ENCODE results near the gene FAM221B. TPM values are rescaled to one million over a fixed set of nuclear protein-coding genes. Genes with fewer than 3 reads are reported as not detected.

FAM221B gene
- total RNA-seq, 1 experiment from 2014 or later: not detected

GRCh38 chr9:35841645-35841900, 13.0 kb upstream of the FAM221B start:
- H3K27ac ChIP-seq (ENCODE audit: low read depth, low read length, poor library complexity, severe bottlenecking): no peak overlapping the region
- no peaks in the 10 kb centered on the region for H3K27me3 ChIP-seq (replicated peaks; ENCODE audit: insufficient read depth, low read depth, low read length, poor library complexity)
- no peak overlapping the region for H3K4me3 ChIP-seq (ENCODE audit: low read depth, low read length, poor library complexity, severe bottlenecking)
- no peak for TF ChIP-seq EZH2 (IDR thresholded peaks at IDR 0.05; ENCODE audit: borderline replicate concordance, low read depth, low read length, poor library complexity, severe bottlenecking)
- no peak for TF ChIP-seq CTCF (conservative IDR thresholded peaks at IDR 0.05; ENCODE audit: low read depth, low read length)
- no peaks in the 10 kb centered on the region for H3K4me1 ChIP-seq (ENCODE audit: insufficient read depth, low read length, poor library complexity, severe bottlenecking)
- no peak for DNase-seq (ENCODE audit: low spot score)
- no peaks in the 10 kb centered on the region for H3K36me3 ChIP-seq (ENCODE audit: insufficient read depth, low read length, poor library complexity, severe bottlenecking)
- intact Hi-C loops (cut with micrococcal nuclease; ENCODE audit: unreplicated experiment): no loop called here
- ChIA-PET POLR2A (ENCODE audit: low non-redundant PET) (no interaction called here), CTCF (no interaction called here)
- H3K9me3 ChIP-seq (ENCODE audit: low read depth, low read length, poor library complexity, severe bottlenecking): no peaks in the 10 kb centered on the region
- BruUV-seq (replicated peaks): no TSS peak

- intact Hi-C loops (cut with micrococcal nuclease; ENCODE audit: unreplicated experiment): no loop called here
- Histone ChIP-seq H3K36me3 (ENCODE audit: insufficient read depth, low read length, poor library complexity, severe bottlenecking) (no peaks in the 10 kb centered on the region), H3K9me3 (ENCODE audit: low read depth, low read length, poor library complexity, severe bottlenecking) (no peaks in the 10 kb centered on the region), H3K4me1 (ENCODE audit: insufficient read depth, low read length, poor library complexity, severe bottlenecking) (no peaks in the 10 kb centered on the region), H3K4me3 (ENCODE audit: low read depth, low read length, poor library complexity, severe bottlenecking) (no peak overlapping the region), H3K27ac (ENCODE audit: low read depth, low read length, poor library complexity, severe bottlenecking) (no peak overlapping the region), H3K27me3 (replicated peaks; ENCODE audit: insufficient read depth, low read depth, low read length, poor library complexity) (no peaks in the 10 kb centered on the region)
- TF ChIP-seq CTCF (conservative IDR thresholded peaks at IDR 0.05; ENCODE audit: low read depth, low read length) (no peak), EZH2 (IDR thresholded peaks at IDR 0.05; ENCODE audit: borderline replicate concordance, low read depth, low read length, poor library complexity, severe bottlenecking) (no peak)
- CTCF ChIA-PET: no interaction called here
- no peak for DNase-seq (ENCODE audit: low spot score)
- BruUV-seq (replicated peaks): no TSS peak
- POLR2A ChIA-PET (ENCODE audit: low non-redundant PET): no interaction called here
Observed at GRCh38 chr9:35840881-35841644, 12.5 kb upstream of the FAM221B start.

GRCh38 chr9:35839926-35840325, 11.4 kb upstream of the FAM221B start:
- H3K4me3 ChIP-seq (ENCODE audit: low read depth, low read length, poor library complexity, severe bottlenecking): no peak overlapping the region
- POLR2A ChIA-PET (ENCODE audit: low non-redundant PET): no interaction called here
- BruUV-seq (replicated peaks): no TSS peak
- no peak overlapping the region for H3K27ac ChIP-seq (ENCODE audit: low read depth, low read length, poor library complexity, severe bottlenecking)
- H3K27me3 ChIP-seq (replicated peaks; ENCODE audit: insufficient read depth, low read depth, low read length, poor library complexity): no peaks in the 10 kb centered on the region
- DNase-seq (ENCODE audit: low spot score): no peak
- intact Hi-C loops (cut with micrococcal nuclease; ENCODE audit: unreplicated experiment): no loop called here
- TF ChIP-seq CTCF (conservative IDR thresholded peaks at IDR 0.05; ENCODE audit: low read depth, low read length): no peak
- TF ChIP-seq EZH2 (IDR thresholded peaks at IDR 0.05; ENCODE audit: borderline replicate concordance, low read depth, low read length, poor library complexity, severe bottlenecking): no peak
- CTCF ChIA-PET: no interaction called here
- H3K36me3 ChIP-seq (ENCODE audit: insufficient read depth, low read length, poor library complexity, severe bottlenecking): no peaks in the 10 kb centered on the region
- no peaks in the 10 kb centered on the region for H3K9me3 ChIP-seq (ENCODE audit: low read depth, low read length, poor library complexity, severe bottlenecking)
- no peaks in the 10 kb centered on the region for H3K4me1 ChIP-seq (ENCODE audit: insufficient read depth, low read length, poor library complexity, severe bottlenecking)
